Osteoblast (primary cell): ENCODE data around the gene NRXN2. TPM values are rescaled to one million over a fixed set of nuclear protein-coding genes. Genes with fewer than 3 reads are reported as not detected.

Experiments
- DNase-seq: peaks from one replicate; pipeline ENCODE4 v3.0.0; 2011; ENCODE audit warnings: low spot score, mixed read lengths; ENCODE audit not compliant: insufficient read length; ENCODE audit errors: missing footprints
- H2AFZ ChIP-seq: 2 replicates; pipeline ENCODE4 v1.6.0; 2011; ENCODE audit warnings: mild to moderate bottlenecking, low read length
- H3K27ac ChIP-seq: 2 replicates; pipeline ENCODE4 v1.5.1; 2011; ENCODE audit warnings: mild to moderate bottlenecking, low read depth, low read length, moderate library complexity
- H3K27me3 ChIP-seq: 2 replicates; pipeline ENCODE4 v1.6.0; 2012; ENCODE audit warnings: mild to moderate bottlenecking, control low read depth, inconsistent platforms, low read length, moderate library complexity; ENCODE audit not compliant: insufficient read depth
- H3K36me3 ChIP-seq: 2 replicates; pipeline ENCODE4 v1.5.1; 2011; ENCODE audit warnings: mild to moderate bottlenecking, low read length, control low read depth, moderate library complexity; ENCODE audit not compliant: insufficient read depth
- H3K4me1 ChIP-seq: 2 replicates; pipeline ENCODE4 v1.5.1; 2011; ENCODE audit warnings: mild to moderate bottlenecking, low read length, control low read depth, moderate library complexity; ENCODE audit not compliant: insufficient read depth
- H3K4me2 ChIP-seq: 2 replicates; pipeline ENCODE4 v1.6.0; 2011; ENCODE audit warnings: mild to moderate bottlenecking, low read length; ENCODE audit not compliant: insufficient read depth
- H3K4me3 ChIP-seq: fragments of 200-600 bp; sonication (generic); 3 replicates; pipeline ENCODE4 v1.5.1; 2012; ENCODE audit warnings: mild to moderate bottlenecking, low read length, inconsistent platforms; ENCODE audit not compliant: insufficient read depth
- H3K79me2 ChIP-seq: 2 replicates; pipeline ENCODE4 v1.6.0; 2012; ENCODE audit warnings: mild to moderate bottlenecking, low read length, control low read depth, inconsistent platforms; ENCODE audit not compliant: insufficient read depth
- H3K9me3 ChIP-seq: 2 replicates; pipeline ENCODE4 v1.5.1; 2011; ENCODE audit warnings: low read depth, low read length, control low read depth
- H4K20me1 ChIP-seq: 2 replicates; pipeline ENCODE4 v1.6.0; 2012; ENCODE audit warnings: mild to moderate bottlenecking, low read length, control low read depth; ENCODE audit not compliant: insufficient read depth
- total RNA-seq: library from RNA; depleted of rRNA; stranded (reverse); fragments of >200 nt; gene quantifications from 2 replicates; pipeline ENCODE4 v1.2.3, GENCODE V29; 2012
- TF ChIP-seq, protein P1 (sequence below): IDR thresholded peaks from 2 replicates; pipeline ENCODE4 v1.5.1; 2011; ENCODE audit warnings: mild to moderate bottlenecking, low read depth, low read length, moderate library complexity; ENCODE audit errors: extremely low read depth

Gene NRXN2
- total RNA-seq, 1 donor: 90.1 TPM

GRCh38 chr11:64712430-64713015 is 10.5 kb downstream of the NRXN2 start:
- DNase-seq: peak; percentile 83
- H3K9me3 ChIP-seq: no peaks in the 10 kb centered on the region
- H3K4me3 ChIP-seq: no peak overlapping the region
- H3K79me2 ChIP-seq: no peaks in the 10 kb centered on the region
- no peak overlapping the region for H3K4me2 ChIP-seq
- H4K20me1 ChIP-seq: no peaks in the 10 kb centered on the region
- H2AFZ ChIP-seq: no peak overlapping the region
- peaks cover 53% of the 10 kb centered on the region for H3K27me3 ChIP-seq
- H3K4me1 ChIP-seq: peaks cover 3% of the 10 kb centered on the region
- no peaks in the 10 kb centered on the region for H3K36me3 ChIP-seq
- TF ChIP-seq, protein P1, sequence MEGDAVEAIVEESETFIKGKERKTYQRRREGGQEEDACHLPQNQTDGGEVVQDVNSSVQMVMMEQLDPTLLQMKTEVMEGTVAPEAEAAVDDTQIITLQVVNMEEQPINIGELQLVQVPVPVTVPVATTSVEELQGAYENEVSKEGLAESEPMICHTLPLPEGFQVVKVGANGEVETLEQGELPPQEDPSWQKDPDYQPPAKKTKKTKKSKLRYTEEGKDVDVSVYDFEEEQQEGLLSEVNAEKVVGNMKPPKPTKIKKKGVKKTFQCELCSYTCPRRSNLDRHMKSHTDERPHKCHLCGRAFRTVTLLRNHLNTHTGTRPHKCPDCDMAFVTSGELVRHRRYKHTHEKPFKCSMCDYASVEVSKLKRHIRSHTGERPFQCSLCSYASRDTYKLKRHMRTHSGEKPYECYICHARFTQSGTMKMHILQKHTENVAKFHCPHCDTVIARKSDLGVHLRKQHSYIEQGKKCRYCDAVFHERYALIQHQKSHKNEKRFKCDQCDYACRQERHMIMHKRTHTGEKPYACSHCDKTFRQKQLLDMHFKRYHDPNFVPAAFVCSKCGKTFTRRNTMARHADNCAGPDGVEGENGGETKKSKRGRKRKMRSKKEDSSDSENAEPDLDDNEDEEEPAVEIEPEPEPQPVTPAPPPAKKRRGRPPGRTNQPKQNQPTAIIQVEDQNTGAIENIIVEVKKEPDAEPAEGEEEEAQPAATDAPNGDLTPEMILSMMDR: no peak
- H3K27ac ChIP-seq: no peak overlapping the region

DNA sequence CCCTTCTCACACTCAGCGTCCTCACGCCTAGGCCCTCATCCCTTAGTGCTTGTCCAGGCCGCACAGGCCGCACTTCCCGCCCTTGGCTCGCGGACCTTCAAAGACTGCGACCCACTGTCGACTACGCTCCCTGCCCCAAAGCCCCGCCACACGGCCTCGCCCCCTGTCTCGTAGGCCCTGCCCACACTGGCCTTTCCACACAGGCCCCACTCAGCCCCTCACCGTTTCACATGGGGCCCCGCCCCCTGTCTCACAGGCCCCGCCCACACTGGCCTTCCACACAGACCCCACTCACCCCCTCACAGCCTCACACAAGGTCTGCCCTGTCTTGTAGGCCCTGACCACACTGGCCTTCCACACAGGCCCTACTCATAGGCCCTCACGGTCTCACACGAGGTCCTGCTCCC is 11.0 kb downstream of the NRXN2 start:
- H3K27me3 ChIP-seq: peaks cover 47% of the 10 kb centered on the region
- TF ChIP-seq, protein P1: no peak
- no peak overlapping the region for H3K4me2 ChIP-seq
- peaks cover 3% of the 10 kb centered on the region for H3K4me1 ChIP-seq
- H3K36me3 ChIP-seq: no peaks in the 10 kb centered on the region
- DNase-seq: peak; percentile 77
- H2AFZ ChIP-seq: no peak overlapping the region
- H3K79me2 ChIP-seq: no peaks in the 10 kb centered on the region
- no peak overlapping the region for H3K27ac ChIP-seq
- H4K20me1 ChIP-seq: no peaks in the 10 kb centered on the region
- H3K9me3 ChIP-seq: no peaks in the 10 kb centered on the region
- no peak overlapping the region for H3K4me3 ChIP-seq

GRCh38 chr11:64711138-64711955 is 11.7 kb downstream of the NRXN2 start:
- Histone ChIP-seq H3K4me3 (no peak overlapping the region), H3K27ac (no peak overlapping the region), H4K20me1 (no peaks in the 10 kb centered on the region), H3K27me3 (peaks cover 42% of the 10 kb centered on the region), H3K4me1 (peaks cover 3% of the 10 kb centered on the region), H3K79me2 (no peaks in the 10 kb centered on the region), H3K36me3 (no peaks in the 10 kb centered on the region), H3K9me3 (no peaks in the 10 kb centered on the region), H2AFZ (no peak overlapping the region), H3K4me2 (no peak overlapping the region)
- TF ChIP-seq, protein P1: no peak
- DNase-seq: peak; percentile 90

DNA sequence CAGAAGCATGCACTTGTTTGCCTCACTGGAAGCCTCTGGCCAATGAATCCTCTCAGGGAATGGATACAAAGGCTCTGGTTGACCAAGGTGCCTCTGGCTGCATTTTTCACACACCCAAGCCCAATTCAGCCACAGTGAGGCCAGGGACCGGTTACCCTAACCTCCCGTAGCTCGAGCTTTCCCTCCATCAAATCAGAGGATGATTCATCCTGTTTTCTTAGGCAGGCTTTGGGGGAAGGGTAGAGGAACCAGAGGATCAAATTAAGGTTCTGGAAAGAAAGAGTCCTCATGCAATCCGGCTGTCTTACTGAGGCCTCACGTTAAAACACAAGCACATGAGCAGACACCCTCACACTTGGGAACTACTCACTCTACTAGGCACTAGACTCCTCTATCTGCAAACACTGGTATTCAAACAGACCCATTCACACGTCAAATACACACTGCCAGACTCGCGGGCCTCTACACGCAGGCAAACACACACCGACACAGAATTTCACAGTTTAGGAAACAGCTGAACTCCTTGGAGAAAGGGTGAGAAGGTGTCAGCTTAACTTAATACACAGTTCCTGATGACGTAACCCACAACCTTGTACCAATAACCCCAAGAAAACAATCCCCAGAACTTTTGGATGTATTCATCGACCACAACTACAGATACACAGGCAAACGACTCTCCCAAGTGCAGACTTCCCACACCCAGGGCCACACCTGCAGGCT is 12.4 kb downstream of the NRXN2 start:
- peak; percentile 96 for DNase-seq
- no peak overlapping the region for H3K4me2 ChIP-seq
- H3K79me2 ChIP-seq: no peaks in the 10 kb centered on the region
- TF ChIP-seq, protein P1: no peak
- H4K20me1 ChIP-seq: no peaks in the 10 kb centered on the region
- H3K36me3 ChIP-seq: no peaks in the 10 kb centered on the region
- no peak overlapping the region for H3K27ac ChIP-seq
- H3K9me3 ChIP-seq: no peaks in the 10 kb centered on the region
- H3K27me3 ChIP-seq: peaks cover 39% of the 10 kb centered on the region
- no peak overlapping the region for H2AFZ ChIP-seq
- H3K4me3 ChIP-seq: no peak overlapping the region
- peaks cover 3% of the 10 kb centered on the region for H3K4me1 ChIP-seq
